H7 (cell line): Measurements from ENCODE around the gene TRIO. TPM values are rescaled to one million over a fixed set of nuclear protein-coding genes. Genes with fewer than 3 reads are reported as not detected.

Source experiments
- DNase-seq: peaks from one replicate; pipeline ENCODE4 v3.0.0; 2012
- H3K27me3 ChIP-seq: 2 replicates; pipeline ENCODE4 v1.6.0; 2011; ENCODE audit warnings: mild to moderate bottlenecking, low read length; ENCODE audit not compliant: control insufficient read depth, insufficient read depth
- H3K36me3 ChIP-seq: replicated peaks from 2 replicates; pipeline ENCODE4 v1.5.1; 2011; ENCODE audit warnings: low read length; ENCODE audit not compliant: control insufficient read depth, insufficient read depth
- H3K4me3 ChIP-seq: 2 replicates; pipeline ENCODE4 v1.5.1; 2011; ENCODE audit warnings: low read depth, mild to moderate bottlenecking, control low read depth, low read length, moderate library complexity; ENCODE audit not compliant: insufficient read depth
- total RNA-seq: library from RNA; depleted of rRNA; stranded (reverse); fragments of >200 nt; shearing (Covaris generic); gene quantifications from 2 replicates; pipeline ENCODE4 v1.2.3, GENCODE V29; 2014

TRIO gene
- total RNA-seq, 1 experiment from 2014 or later, result 39.7 TPM

- Histone ChIP-seq H3K4me3 (no peak overlapping the region), H3K36me3 (no peaks in the 10 kb centered on the region), H3K27me3 (no peaks in the 10 kb centered on the region)
- no peak for DNase-seq
These were observed 99.8 kb downstream of the TRIO start for GRCh38 chr5:14242871-14243383.

- no peak for DNase-seq
- Histone ChIP-seq H3K36me3 (no peaks in the 10 kb centered on the region), H3K4me3 (no peak overlapping the region), H3K27me3 (no peaks in the 10 kb centered on the region)
These were observed 100.6 kb downstream of the TRIO start for GRCh38 chr5:14243766-14244165.

DNA sequence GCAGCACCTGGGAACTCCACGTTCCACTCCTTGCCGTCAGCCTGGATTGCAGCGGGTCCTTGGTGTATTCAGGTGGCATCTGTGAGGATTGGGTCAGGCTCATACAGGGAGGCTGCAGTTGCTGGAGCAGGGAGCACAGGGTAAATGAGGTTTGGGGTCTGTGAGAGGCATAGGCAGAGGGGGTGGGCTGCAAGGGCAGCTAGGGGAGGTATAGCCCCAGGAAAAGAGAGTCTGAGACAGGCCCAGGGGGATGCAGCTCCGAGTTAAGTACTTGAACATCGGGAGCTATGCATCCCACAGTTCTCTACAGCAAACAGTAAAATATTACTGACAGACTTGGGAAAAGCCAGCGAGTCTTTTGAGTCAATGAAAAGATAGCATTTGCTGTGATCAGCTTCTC lies 101.6 kb downstream of the TRIO start:
- Histone ChIP-seq H3K4me3 (no peak overlapping the region), H3K36me3 (no peaks in the 10 kb centered on the region), H3K27me3 (no peaks in the 10 kb centered on the region)
- DNase-seq, result no peak

DNA sequence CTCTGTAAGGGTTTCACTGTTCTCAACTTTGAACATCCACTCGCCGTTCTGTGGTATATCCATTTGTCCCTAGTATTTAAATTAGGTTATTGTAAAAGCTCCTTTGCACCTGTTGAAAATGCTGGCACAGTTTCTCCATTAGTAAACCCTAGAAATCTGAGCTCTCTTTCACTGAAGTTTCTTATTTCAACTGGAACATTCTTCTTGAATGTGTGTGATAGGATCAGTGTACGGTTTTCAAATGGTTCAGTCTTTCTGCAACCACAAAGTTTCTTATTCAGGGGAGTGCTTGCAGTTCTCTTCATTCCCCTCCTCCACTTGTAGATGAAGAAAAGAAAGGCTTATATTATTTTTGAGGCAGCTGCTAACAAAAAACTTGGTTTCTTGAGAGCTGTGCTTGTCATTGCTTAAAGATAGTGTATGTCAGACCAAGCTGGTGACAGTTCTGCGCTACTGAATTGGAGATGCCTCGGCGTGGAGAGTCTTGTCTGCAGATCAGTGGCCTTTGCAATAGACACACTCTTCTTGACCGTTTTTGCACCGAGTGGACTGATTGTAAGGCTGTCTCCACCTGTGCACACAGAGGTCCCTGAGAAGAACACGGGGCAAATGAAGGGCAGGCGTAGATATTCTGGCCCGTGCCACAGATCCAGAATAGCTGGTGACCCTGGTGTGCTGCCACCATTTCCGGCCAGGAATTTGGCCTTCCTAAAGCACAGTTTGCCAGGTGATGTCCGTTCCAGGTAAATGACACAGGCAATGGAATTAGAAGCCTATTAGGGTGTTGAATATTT lies 102.2 kb downstream of the TRIO start:
- Histone ChIP-seq H3K4me3 (no peak overlapping the region), H3K36me3 (no peaks in the 10 kb centered on the region), H3K27me3 (no peaks in the 10 kb centered on the region)
- no peak for DNase-seq

- no peaks in the 10 kb centered on the region for H3K27me3 ChIP-seq
- peak; percentile 55 for DNase-seq
- H3K36me3 ChIP-seq, result no peaks in the 10 kb centered on the region
- no peak overlapping the region for H3K4me3 ChIP-seq
These were observed 103.4 kb downstream of the TRIO start for GRCh38 chr5:14246350-14247053.

- Histone ChIP-seq H3K36me3 (no peaks in the 10 kb centered on the region), H3K27me3 (no peaks in the 10 kb centered on the region), H3K4me3 (no peak overlapping the region)
- peak; percentile 49 for DNase-seq
These were observed 103.9 kb downstream of the TRIO start for GRCh38 chr5:14247054-14247386.

GRCh38 chr5:14249258-14250082 lies 106.3 kb downstream of the TRIO start:
- Histone ChIP-seq H3K36me3 (no peaks in the 10 kb centered on the region), H3K27me3 (no peaks in the 10 kb centered on the region), H3K4me3 (no peak overlapping the region)
- no peak for DNase-seq

GRCh38 chr5:14250084-14250695 lies 107.0 kb downstream of the TRIO start:
- DNase-seq, result peak; percentile 64
- Histone ChIP-seq H3K4me3 (no peak overlapping the region), H3K36me3 (no peaks in the 10 kb centered on the region), H3K27me3 (no peaks in the 10 kb centered on the region)

- H3K36me3 ChIP-seq, result no peaks in the 10 kb centered on the region
- H3K27me3 ChIP-seq, result no peaks in the 10 kb centered on the region
- no peak for DNase-seq
- H3K4me3 ChIP-seq, result no peak overlapping the region
These were observed 107.9 kb downstream of the TRIO start for GRCh38 chr5:14250748-14251701.

GRCh38 chr5:14251733-14252132 lies 108.6 kb downstream of the TRIO start:
- DNase-seq, result no peak
- Histone ChIP-seq H3K4me3 (no peak overlapping the region), H3K27me3 (no peaks in the 10 kb centered on the region), H3K36me3 (no peaks in the 10 kb centered on the region)

- no peak for DNase-seq
- no peaks in the 10 kb centered on the region for H3K27me3 ChIP-seq
- H3K36me3 ChIP-seq, result no peaks in the 10 kb centered on the region
These were observed 109.7 kb downstream of the TRIO start for GRCh38 chr5:14252793-14253192.

GRCh38 chr5:14254686-14255085 lies 111.5 kb downstream of the TRIO start:
- Histone ChIP-seq H3K27me3 (no peaks in the 10 kb centered on the region), H3K4me3 (no peak overlapping the region), H3K36me3 (no peaks in the 10 kb centered on the region)
- DNase-seq, result no peak

More at GRCh38 chr5:14252793-14253192, 109.7 kb downstream of the TRIO start:
- H3K4me3 ChIP-seq, result no peak overlapping the region

DNA sequence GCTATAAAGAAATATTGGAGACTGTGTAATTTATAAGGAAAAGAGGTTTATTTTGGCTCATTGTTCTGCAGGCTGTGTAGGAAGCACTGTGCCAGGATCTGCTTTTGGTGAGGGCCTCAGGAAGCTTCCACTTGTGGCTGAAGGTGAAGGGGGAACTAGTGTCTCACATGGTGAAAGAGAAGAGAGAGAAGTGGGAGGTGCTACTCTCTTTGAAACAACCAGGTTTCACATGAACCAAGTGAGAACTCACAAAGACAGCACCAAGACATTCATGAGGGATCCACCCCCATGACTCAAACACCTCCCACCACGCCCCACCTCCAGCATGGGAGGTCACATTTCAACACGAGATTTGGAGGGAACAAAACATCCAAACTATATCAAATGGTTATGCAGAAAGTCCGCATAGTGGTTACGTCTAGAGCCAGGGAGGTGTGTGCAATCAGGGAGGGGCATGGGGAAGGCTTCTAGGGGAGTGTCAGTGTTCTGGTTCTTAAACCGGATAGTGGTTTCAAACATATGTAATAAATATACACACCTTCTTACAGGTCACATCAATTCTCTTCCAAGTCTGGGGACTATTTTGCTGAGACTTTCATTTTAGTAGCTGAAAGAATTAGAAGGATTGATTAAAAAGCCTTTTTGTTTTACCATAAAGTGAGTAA lies 113.0 kb downstream of the TRIO start:
- no peaks in the 10 kb centered on the region for H3K36me3 ChIP-seq
- no peaks in the 10 kb centered on the region for H3K27me3 ChIP-seq
- H3K4me3 ChIP-seq, result no peak overlapping the region
- DNase-seq, result no peak
